HEK293T (cell line): ENCODE results near the gene SCAMP4.

Experiments
- CTCF ChIA-PET: fragments of 350-600 bp; formaldehyde crosslinking; extraction: SDS; loops from one replicate; lab custom pipeline; 2021; ENCODE audit warnings: antibody characterized with exemption, inconsistent platforms; lab: Yijun Ruan, JAX
- POLR2A ChIA-PET: fragments of 350-600 bp; formaldehyde crosslinking; extraction: SDS; loops from one replicate; lab custom pipeline; 2020; ENCODE audit warnings: antibody characterized with exemption, inconsistent platforms; lab: Yijun Ruan, JAX
- DNase-seq: peaks from one replicate; pipeline ENCODE4 v3.0.0; 2012; ENCODE audit warnings: mixed read lengths; ENCODE audit errors: extremely low spot score
- ARNT ChIP-seq: fragments of 450-650 bp; IDR thresholded peaks from 2 replicates; pipeline ENCODE4 v1.6.1; 2017; ENCODE audit warnings: mild to moderate bottlenecking
- BHLHE40 ChIP-seq: fragments of 450-650 bp; IDR thresholded peaks from 2 replicates; pipeline ENCODE4 v1.6.1; 2016; ENCODE audit warnings: mild to moderate bottlenecking, moderate library complexity, borderline replicate concordance
- CTBP1 ChIP-seq: fragments of 450-650 bp; IDR thresholded peaks from 2 replicates; pipeline ENCODE4 v1.6.1; 2016; ENCODE audit warnings: borderline replicate concordance
- ELF4 ChIP-seq: fragments of 450-650 bp; IDR thresholded peaks from 2 replicates; pipeline ENCODE4 v1.6.1; 2017; ENCODE audit warnings: antibody characterized with exemption
- FOXA1 ChIP-seq: fragments of 450-650 bp; IDR thresholded peaks from 2 replicates; pipeline ENCODE4 v1.6.1; 2016; ENCODE audit warnings: mild to moderate bottlenecking
- FOXK2 ChIP-seq: fragments of 450-650 bp; IDR thresholded peaks from 2 replicates; pipeline ENCODE4 v1.6.1; 2016; ENCODE audit warnings: mild to moderate bottlenecking
- FOXM1 ChIP-seq: fragments of 450-650 bp; IDR thresholded peaks from 2 replicates; pipeline ENCODE4 v1.6.1; 2017; ENCODE audit warnings: mild to moderate bottlenecking, borderline replicate concordance
- HDGF ChIP-seq: fragments of 450-650 bp; IDR thresholded peaks from 2 replicates; pipeline ENCODE4 v1.6.1; 2017; ENCODE audit warnings: antibody characterized with exemption, borderline replicate concordance
- L3MBTL2 ChIP-seq: fragments of 450-650 bp; conservative IDR thresholded peaks from 2 replicates; pipeline ENCODE4 v1.6.1; 2016; ENCODE audit warnings: mild to moderate bottlenecking
- LEF1 ChIP-seq: fragments of 450-650 bp; IDR thresholded peaks from 2 replicates; pipeline ENCODE4 v1.6.1; 2017; ENCODE audit warnings: mild to moderate bottlenecking, borderline replicate concordance
- NFRKB ChIP-seq: fragments of 450-650 bp; IDR thresholded peaks from 2 replicates; pipeline ENCODE4 v1.6.1; 2016; ENCODE audit warnings: mild to moderate bottlenecking, moderate library complexity
- PKNOX1 ChIP-seq: fragments of 450-650 bp; IDR thresholded peaks from 2 replicates; pipeline ENCODE4 v1.6.1; 2016
- SP1 ChIP-seq: fragments of 450-650 bp; IDR thresholded peaks from 2 replicates; pipeline ENCODE4 v1.6.1; 2017
- SUZ12 ChIP-seq: fragments of 450-650 bp; IDR thresholded peaks from 2 replicates; pipeline ENCODE4 v1.6.1; 2016; ENCODE audit warnings: mild to moderate bottlenecking
- TARDBP ChIP-seq: fragments of 450-650 bp; IDR thresholded peaks from 2 replicates; pipeline ENCODE4 v1.6.1; 2016
- ZNF384 ChIP-seq: fragments of 450-650 bp; IDR thresholded peaks from 2 replicates; pipeline ENCODE4 v1.6.1; 2016

Gene SCAMP4

GRCh38 chr19:1974381-1975161, 69.4 kb downstream of the SCAMP4 start:
- ChIA-PET POLR2A (no interaction called here), CTCF (no interaction called here)
- DNase-seq, result no peak
- TF ChIP-seq TARDBP, result no peak
- no peak for TF ChIP-seq ARNT
- no peak for TF ChIP-seq ZNF384
- TF ChIP-seq NFRKB, result no peak
- TF ChIP-seq PKNOX1, result no peak
- TF ChIP-seq L3MBTL2, result no peak
- no peak for TF ChIP-seq SP1
- TF ChIP-seq SUZ12, result no peak
- TF ChIP-seq FOXA1, result no peak
- TF ChIP-seq FOXK2, result no peak
- TF ChIP-seq HDGF, result no peak
- TF ChIP-seq CTBP1, result no peak
- TF ChIP-seq ELF4, result no peak
- TF ChIP-seq BHLHE40, result no peak
- TF ChIP-seq FOXM1, result no peak
- TF ChIP-seq LEF1, result no peak

- TF ChIP-seq NFRKB (no peak), FOXA1 (no peak), PKNOX1 (no peak), ARNT (no peak), ZNF384 (no peak), L3MBTL2 (no peak), FOXK2 (no peak), LEF1 (no peak), FOXM1 (no peak), BHLHE40 (no peak), ELF4 (no peak), SUZ12 (no peak), SP1 (no peak)
- POLR2A ChIA-PET, result no interaction called here
- no peak for DNase-seq
- CTCF ChIA-PET, result no interaction called here
Measured at GRCh38 chr19:1975162-1975480, 69.9 kb downstream of the SCAMP4 start.
